Skeletal muscle satellite cell (primary cell): Measurements from ENCODE around the gene TTLL10.
A peak's percentile ranks its signal among the peaks of the same experiment; 100 is the strongest.
"Not testable (repeated sequence)": the region's sequence is repeated elsewhere in the genome, so short reads cannot be mapped to it uniquely, and the experiment has no call there.

Experiments
- H3K27me3 ChIP-seq: 2 replicates; pipeline ENCODE4 v1.7.0; 2013; ENCODE audit warnings: low read length; ENCODE audit not compliant: control insufficient read depth, insufficient read depth
- H3K36me3 ChIP-seq: 2 replicates; pipeline ENCODE4 v1.7.0; 2013; ENCODE audit warnings: mild to moderate bottlenecking, control low read depth, low read length; ENCODE audit not compliant: insufficient read depth
- H3K4me1 ChIP-seq: 2 replicates; pipeline ENCODE4 v1.7.0; 2013; ENCODE audit warnings: low read length; ENCODE audit not compliant: control insufficient read depth, insufficient read depth
- H3K4me2 ChIP-seq: 2 replicates; pipeline ENCODE4 v1.7.0; 2013; ENCODE audit warnings: mild to moderate bottlenecking, low read length
- H3K4me3 ChIP-seq: 2 replicates; pipeline ENCODE4 v1.7.0; 2013; ENCODE audit warnings: low read length
- H3K9ac ChIP-seq: 2 replicates; pipeline ENCODE4 v1.7.0; 2013; ENCODE audit warnings: mild to moderate bottlenecking, low read depth, low read length, moderate library complexity
- H3K9me3 ChIP-seq: replicated peaks from 2 replicates; pipeline ENCODE4 v1.7.0; 2013; ENCODE audit warnings: mild to moderate bottlenecking, control low read depth, low read length

TTLL10 gene

DNA sequence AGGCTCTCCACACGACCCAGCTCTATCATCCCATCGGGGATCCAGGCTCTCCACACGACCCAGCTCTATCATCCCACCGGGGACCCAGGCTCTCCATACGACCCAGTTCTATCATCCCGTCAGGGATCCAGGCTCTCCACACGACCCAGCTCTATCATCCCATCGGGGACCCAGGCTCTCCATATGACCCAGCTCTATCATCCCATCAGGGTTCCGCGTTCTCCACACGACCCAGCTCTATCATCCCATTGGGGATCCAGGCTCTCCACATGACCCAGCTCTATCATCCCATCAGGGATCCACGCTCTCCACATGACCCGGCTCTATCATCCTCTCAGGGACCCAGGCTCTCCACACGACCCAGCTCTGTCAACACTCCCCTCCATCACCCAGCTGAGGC is 20.5 kb upstream of the TTLL10 start:
- H3K27me3 ChIP-seq, H3K4me1 ChIP-seq, H3K4me2 ChIP-seq, H3K4me3 ChIP-seq, H3K9ac ChIP-seq, H3K9me3 ChIP-seq, H3K36me3 ChIP-seq: not testable (repeated sequence)

DNA sequence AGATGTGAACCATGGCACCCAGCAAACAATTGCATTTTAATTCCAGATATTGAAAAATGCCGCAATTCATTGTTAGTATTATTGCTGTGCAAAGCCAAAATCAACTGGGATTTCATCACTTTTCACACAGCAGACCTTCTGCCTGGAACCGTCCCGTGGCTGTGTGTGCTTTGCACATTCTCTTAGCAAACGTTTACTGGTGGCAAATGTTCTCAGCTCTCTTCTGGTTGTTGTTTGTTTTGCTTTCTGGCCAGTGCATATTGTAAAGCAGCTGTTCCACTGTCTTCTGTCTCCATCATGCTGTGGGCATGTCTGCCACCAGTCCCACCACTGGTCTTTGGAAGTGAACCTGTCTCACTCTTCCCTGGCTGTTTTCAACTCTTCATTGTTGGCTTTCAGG is 19.8 kb upstream of the TTLL10 start:
- Histone ChIP-seq H3K9ac (no peak overlapping the region), H3K4me3 (no peak overlapping the region)

DNA sequence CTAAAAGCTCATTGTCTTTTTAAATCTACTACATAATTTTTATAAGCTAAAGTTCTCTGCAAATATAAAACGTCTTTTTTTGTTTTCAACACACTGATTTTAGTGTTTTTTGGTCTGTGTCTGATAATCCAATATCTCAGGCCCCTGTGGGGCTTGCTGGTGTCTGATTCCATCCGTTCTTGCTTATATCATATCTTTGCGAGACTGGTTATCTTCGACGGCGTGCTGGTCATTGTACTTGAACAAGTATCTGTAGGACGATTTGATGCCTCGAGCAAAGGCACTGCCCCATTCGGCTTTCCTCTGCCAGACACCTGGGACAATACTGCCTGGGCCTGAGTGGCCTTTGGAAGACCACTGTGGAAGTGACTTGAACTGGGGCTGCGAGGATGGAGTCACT is 18.4 kb upstream of the TTLL10 start:
- H3K36me3 ChIP-seq: no peaks in the 10 kb centered on the region
- no peaks in the 10 kb centered on the region for H3K9me3 ChIP-seq
- H3K4me2 ChIP-seq: no peak overlapping the region
- no peak overlapping the region for H3K9ac ChIP-seq
- H3K27me3 ChIP-seq: no peaks in the 10 kb centered on the region
- H3K4me3 ChIP-seq: no peak overlapping the region
- peaks cover 14% of the 10 kb centered on the region for H3K4me1 ChIP-seq

More for the DNA sequence above, 19.8 kb upstream of the TTLL10 start:
- no peaks in the 10 kb centered on the region for H3K27me3 ChIP-seq
- H3K4me1 ChIP-seq: peaks cover 14% of the 10 kb centered on the region
- no peak overlapping the region for H3K4me2 ChIP-seq
- no peaks in the 10 kb centered on the region for H3K9me3 ChIP-seq
- no peaks in the 10 kb centered on the region for H3K36me3 ChIP-seq

DNA sequence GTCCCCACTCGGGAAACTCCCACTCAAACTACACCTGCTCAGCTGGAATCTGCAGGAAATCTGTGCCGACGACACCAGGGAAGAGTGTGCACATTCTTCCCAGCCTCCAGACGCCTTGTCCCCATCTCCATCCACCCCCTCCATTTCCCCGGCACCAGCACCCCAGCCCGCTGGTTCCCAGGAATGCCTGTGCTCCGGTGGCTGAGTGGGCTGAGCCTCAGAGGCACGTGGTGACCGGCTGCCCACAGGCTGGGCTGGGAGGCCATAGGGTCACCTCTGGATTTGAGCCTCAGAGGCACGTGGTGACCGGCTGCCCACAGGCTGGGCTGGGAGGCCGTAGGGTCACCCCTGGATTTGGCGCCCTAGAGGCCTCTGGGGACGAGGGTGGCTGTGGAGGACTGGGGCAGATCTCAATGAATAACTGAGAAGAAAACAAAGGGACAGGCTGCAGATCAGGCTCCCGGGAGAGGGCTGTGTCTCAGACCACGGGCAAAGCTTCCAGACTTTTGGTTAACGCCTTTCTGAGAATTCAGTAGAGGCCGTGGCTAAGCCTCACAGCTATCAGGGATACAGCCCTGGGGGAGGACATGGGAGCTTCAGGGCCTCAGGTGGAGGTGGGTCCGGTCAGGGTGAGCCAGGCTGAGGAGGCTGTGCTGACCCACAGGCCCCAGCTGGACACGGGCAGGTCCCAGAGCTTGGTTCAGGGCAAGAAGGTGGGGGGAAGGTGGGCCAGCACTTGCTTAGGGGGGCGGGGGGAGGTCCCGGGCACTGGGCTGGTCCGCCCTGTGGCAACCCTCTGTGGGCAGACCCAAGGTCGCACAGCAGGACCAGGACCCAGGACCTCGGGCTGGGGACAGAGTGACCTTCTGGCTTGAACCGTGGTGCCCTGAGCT is 17.3 kb upstream of the TTLL10 start:
- Histone ChIP-seq H3K9ac (no peak overlapping the region), H3K4me2 (no peak overlapping the region), H3K4me3 (no peak overlapping the region), H3K9me3 (no peaks in the 10 kb centered on the region), H3K36me3 (no peaks in the 10 kb centered on the region), H3K27me3 (no peaks in the 10 kb centered on the region), H3K4me1 (peaks cover 14% of the 10 kb centered on the region)

DNA sequence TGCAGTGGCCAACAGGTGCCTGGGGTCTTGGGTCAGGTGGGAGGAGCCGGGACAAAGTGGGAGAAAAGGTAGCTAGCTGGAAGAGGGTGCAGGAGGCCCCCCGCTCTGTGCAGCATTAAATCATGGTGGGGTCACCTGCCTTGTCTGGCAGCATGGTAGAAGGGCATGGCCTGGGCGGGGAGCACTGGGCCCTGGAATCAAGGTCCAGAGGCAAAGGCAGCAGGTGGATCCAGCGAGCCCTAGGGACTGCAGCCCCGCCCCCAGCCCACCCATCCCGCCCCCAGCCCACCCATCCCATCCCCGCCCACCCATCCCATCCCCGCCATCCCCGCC is 16.7 kb upstream of the TTLL10 start:
- Histone ChIP-seq H3K27me3 (no peaks in the 10 kb centered on the region), H3K4me3 (no peak overlapping the region), H3K36me3 (no peaks in the 10 kb centered on the region), H3K9me3 (no peaks in the 10 kb centered on the region), H3K9ac (no peak overlapping the region), H3K4me1 (peaks cover 14% of the 10 kb centered on the region), H3K4me2 (no peak overlapping the region)

DNA sequence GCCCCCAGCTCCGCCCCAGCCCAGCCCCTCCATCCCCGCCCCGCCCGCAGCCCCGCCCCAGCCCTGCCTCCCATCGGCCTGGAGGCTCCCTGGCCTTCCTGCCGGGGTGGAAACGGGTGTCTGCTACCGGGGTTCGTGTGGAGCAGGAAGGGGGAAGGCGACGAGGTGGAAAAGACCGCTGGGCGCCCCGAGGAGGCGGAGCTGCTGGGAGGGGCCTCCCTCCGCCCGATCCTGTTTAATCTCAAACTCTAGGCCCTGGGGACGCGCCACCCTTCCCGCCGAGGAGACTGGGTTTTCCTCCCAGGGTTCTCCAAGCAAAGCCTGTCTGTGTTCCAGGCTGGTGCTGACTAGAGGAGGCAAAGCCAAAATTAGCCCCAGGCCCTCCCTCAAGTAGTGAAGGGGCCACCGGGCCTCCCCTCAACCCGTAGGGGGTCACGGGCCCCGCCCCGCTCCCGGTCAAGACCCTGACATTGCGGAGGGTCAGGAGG is 16.2 kb upstream of the TTLL10 start:
- Histone ChIP-seq H3K36me3 (no peaks in the 10 kb centered on the region), H3K4me2 (peak overlapping the region; percentile 99), H3K9ac (peak overlapping the region; percentile 96), H3K27me3 (no peaks in the 10 kb centered on the region), H3K9me3 (no peaks in the 10 kb centered on the region), H3K4me1 (peaks cover 14% of the 10 kb centered on the region), H3K4me3 (peak overlapping the region; percentile 75)

DNA sequence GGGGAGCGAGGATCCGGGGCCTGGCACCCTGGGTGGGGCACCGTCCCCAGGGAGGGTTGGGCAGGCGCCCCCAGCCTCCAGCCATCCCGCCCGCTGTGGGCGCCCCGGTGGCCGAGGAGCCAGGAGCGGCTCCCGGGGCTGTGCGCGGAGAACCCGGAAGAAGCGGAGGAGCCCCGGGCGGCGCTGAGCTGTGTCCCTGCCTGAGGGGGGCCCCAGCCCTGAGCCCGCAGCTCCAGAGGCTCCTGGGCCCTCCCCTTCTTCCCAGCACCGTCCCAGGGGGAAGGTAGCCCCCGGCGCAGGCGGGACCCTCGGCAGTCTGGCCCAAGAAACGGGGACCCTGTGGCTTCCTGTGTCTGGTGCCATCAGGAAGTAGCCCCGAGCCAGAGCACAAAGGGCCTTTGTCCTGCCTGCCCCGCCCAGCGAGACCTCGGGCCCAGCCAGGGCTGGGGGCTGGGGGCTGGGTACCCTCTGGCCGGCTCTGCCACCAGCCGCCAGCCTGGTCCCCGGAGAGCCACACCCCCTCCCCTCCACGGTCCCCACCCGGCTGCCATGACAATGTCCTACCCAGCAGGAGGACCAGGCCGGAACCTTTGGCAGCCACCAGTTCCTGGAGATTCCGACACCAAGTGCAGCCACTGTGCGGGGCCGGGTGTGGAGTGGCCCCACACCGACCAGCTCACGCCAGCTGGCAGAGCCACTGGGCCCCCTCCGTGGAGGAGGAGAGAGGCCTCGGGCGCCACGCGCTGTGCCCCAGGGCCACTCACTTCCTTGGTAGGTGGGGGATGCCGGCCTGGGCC is 15.6 kb upstream of the TTLL10 start:
- H3K4me2 ChIP-seq: peak overlapping the region; percentile 99
- H3K27me3 ChIP-seq: no peaks in the 10 kb centered on the region
- peak overlapping the region; percentile 75 for H3K4me3 ChIP-seq
- H3K4me1 ChIP-seq: peaks cover 14% of the 10 kb centered on the region
- peak overlapping the region; percentile 96 for H3K9ac ChIP-seq
- no peaks in the 10 kb centered on the region for H3K9me3 ChIP-seq
- no peaks in the 10 kb centered on the region for H3K36me3 ChIP-seq

DNA sequence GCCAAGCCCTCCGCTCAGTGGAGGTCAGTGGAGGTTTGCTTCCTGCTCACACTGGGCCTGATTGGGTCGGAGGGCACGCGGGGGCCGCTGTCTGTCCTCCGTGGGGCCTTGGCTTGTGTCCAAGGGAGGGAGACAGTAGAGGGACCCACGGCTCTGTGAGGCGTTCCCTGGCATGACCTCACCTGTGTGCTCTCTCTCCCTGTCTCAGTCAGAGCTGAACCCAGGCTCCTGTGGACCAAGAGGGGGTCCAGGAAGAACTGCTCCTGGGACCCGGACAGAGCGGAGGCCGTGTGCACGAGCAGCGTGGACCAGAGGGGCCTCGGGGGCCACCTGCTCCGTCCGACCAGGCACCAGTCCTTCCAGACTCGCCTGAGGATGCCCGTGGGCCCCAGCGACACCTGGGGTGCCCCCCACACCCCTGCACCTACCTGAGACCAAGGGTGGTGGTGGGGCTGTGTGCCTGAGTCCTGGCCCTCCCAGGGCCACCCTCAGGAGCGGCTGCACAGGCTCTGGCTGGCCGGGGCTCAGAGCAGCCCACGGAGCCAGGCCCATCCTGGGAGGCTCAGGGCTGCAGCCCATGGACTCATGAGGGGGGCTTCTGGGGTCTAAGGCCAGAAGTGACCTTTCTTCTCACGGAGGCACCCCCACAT is 13.3 kb upstream of the TTLL10 start:
- no peak overlapping the region for H3K4me2 ChIP-seq
- no peaks in the 10 kb centered on the region for H3K36me3 ChIP-seq
- no peaks in the 10 kb centered on the region for H3K9me3 ChIP-seq
- H3K27me3 ChIP-seq: peaks cover 3% of the 10 kb centered on the region
- H3K4me1 ChIP-seq: peaks cover 14% of the 10 kb centered on the region
- H3K9ac ChIP-seq: no peak overlapping the region
- no peak overlapping the region for H3K4me3 ChIP-seq

DNA sequence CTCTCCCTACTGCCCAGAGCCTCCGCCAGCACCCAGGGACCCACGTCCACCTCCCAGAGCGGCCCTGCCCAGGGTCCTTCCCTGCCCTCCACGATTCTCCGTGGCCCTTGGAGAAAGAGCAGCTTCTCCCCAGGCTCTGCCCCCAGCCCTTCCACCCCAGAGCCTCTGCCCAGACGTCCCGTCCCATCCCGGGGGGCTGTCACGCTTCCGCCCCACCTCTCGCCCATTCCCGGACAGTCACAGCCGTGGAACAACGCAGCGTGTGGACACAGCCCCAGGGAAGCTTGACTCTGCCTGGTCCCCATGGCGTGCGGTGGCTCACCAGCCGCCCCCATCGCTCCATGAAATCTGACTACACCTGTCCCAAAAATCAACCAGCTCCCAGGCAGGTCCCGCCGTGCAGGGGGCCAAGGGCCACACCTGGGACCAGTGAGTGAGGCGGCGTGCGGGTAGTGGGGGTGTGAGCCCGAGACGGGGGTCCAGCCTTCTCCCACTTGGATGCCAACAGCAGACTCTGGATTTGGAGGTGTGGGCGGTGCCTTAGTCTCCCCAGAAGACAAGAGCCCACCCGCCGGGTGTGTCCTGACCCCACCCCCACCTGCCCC is 12.5 kb upstream of the TTLL10 start:
- H3K27me3 ChIP-seq: peaks cover 11% of the 10 kb centered on the region
- no peak overlapping the region for H3K4me3 ChIP-seq
- peaks cover 14% of the 10 kb centered on the region for H3K4me1 ChIP-seq
- no peak overlapping the region for H3K4me2 ChIP-seq
- no peaks in the 10 kb centered on the region for H3K36me3 ChIP-seq
- H3K9ac ChIP-seq: no peak overlapping the region
- H3K9me3 ChIP-seq: no peaks in the 10 kb centered on the region

DNA sequence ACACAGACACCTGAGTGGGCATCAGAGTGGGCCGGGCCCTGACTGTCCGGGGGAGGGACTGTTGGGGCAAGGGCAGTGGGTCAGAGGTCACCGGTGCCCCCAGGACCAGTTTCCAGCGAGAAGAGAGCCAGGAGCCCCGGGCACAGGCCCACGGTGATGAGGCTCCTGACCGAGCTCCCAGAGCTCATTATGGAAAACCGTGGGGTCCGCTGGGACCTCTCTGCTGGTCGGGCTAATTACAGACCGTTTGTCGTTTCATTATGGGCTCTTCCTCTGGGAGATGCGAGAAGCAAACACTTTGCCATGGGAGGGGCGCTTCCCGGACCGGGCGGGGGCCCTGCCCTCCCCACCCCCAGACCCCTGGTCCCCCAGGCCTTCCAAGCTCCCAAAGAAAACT is 12.0 kb upstream of the TTLL10 start:
- Histone ChIP-seq H3K4me2 (no peak overlapping the region), H3K4me3 (no peak overlapping the region), H3K36me3 (no peaks in the 10 kb centered on the region), H3K27me3 (peaks cover 11% of the 10 kb centered on the region), H3K4me1 (peaks cover 14% of the 10 kb centered on the region), H3K9ac (no peak overlapping the region), H3K9me3 (no peaks in the 10 kb centered on the region)
